ES-I3 (cell line): ENCODE data around the gene TMEM63C.
"Not testable (repeated sequence)": the region's sequence is repeated elsewhere in the genome, so short reads cannot be mapped to it uniquely, and the experiment has no call there.

ENCODE experiments used
- H3K36me3 ChIP-seq: 2 replicates; pipeline ENCODE4 v1.6.1; 2013; ENCODE audit warnings: mild to moderate bottlenecking, low read length, control low read depth, moderate library complexity; ENCODE audit not compliant: insufficient read depth
- H3K4me1 ChIP-seq: 2 replicates; pipeline ENCODE4 v1.6.1; 2013; ENCODE audit warnings: mild to moderate bottlenecking, control low read depth, low read length; ENCODE audit not compliant: insufficient read depth
- H3K9ac ChIP-seq: 2 replicates; pipeline ENCODE4 v1.6.1; 2013; ENCODE audit warnings: low read depth, mild to moderate bottlenecking, low read length, moderate library complexity
- H3K9me3 ChIP-seq: 2 replicates; pipeline ENCODE4 v1.6.1; 2013; ENCODE audit warnings: mild to moderate bottlenecking, low read length, moderate library complexity; ENCODE audit not compliant: control insufficient read depth, insufficient read depth

The TMEM63C gene

DNA sequence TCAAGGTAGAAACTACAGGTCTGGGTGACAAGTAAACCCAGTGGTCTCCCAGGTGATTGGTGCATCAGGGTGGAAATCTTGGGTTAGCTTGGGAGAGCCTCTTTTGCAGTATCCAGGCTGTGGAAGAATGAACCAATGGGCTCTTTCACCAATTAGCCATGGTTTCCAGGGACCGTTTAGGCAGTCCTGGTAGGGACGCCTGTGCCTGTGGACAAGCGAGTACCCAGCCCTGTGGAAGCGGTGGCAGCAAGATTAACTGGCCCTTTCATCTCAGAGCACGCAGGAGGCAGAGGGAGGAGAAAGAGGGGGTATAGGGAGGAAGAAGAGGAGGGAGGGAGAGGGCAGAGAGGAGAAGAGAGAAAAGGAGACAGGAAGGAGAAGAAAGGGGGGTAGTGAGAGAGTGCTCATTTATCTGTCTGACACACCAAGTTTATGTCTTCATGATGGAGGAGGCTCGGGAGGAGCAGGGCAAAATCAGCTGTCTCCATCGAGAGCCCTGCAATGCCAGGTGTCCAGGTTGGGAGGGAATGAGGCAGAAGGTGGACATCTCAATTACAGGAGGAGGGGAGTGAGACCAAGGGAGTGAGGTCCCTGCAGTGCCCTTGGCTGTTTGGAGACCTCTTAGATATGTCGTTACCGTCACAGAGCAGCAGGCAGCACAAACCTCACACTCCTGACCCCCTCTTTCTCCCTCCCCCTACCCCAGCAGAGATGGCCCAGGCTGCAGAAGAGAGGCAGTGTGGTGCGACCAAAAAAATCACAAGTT lies 35.4 kb upstream of the TMEM63C start:
- H3K9me3 ChIP-seq = no peaks in the 10 kb centered on the region
- peaks cover 43% of the 10 kb centered on the region for H3K4me1 ChIP-seq
- H3K36me3 ChIP-seq = no peaks in the 10 kb centered on the region
- peak overlapping the region; percentile 7; the same call in 1 of the 2 replicates for H3K9ac ChIP-seq

DNA sequence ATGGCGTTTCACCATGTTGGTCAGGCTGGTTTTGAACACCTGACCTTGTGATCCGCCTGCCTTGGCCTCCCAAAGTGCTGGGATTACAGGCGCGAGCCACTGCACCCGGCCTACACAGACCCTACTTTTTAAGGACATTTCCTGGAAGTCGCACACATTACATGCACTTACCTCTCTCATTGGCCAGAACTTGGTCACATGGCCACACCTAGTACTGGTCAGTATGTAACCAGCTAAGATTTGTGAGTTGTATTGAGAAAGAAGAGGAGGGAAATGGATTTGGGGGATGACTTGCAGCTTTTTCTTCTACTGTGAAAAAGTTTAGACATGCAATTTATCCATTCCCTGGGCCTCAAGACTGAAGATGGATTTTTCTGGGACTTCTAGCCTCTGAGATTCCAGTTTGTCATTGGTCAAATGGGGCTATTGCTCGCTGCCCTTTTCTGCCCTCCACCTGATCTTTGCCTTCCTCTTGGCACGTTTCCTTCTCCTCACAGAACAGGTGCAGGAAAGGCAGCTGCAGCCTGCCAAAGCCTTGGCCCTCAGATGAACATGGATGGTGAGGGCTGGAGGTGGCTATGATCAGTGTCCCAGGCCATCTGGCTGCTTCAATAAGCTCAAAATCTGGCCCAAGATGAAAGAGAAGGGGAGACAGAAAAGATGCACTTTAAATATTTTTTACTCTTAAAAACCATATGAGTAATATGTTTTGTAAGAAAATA lies 32.9 kb upstream of the TMEM63C start:
- no peaks in the 10 kb centered on the region for H3K36me3 ChIP-seq
- no peak overlapping the region for H3K9ac ChIP-seq
- no peaks in the 10 kb centered on the region for H3K9me3 ChIP-seq
- H3K4me1 ChIP-seq = peaks cover 32% of the 10 kb centered on the region

DNA sequence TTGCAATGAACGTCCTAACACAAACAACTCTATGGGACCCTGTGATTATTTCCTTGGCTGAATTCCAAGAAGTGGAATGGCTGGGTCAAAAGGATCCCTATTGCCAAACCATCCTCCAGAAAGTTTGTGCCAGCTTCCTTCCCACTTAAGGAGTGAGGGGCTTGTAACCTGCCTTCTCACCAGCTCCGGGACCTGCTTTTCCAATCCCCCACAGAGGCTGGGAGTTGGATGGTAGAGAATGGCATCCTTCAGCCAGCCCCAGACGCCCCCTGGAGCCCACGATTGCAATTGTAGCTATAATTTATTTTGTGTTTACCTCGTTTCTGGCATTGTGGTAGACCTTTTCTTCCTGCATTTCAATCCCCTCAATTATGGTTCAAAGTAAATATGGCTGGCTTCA lies 30.4 kb upstream of the TMEM63C start:
- H3K9ac ChIP-seq = no peak overlapping the region
- H3K4me1 ChIP-seq = peaks cover 6% of the 10 kb centered on the region; the same call in 1 of the 2 replicates
- H3K36me3 ChIP-seq = no peaks in the 10 kb centered on the region
- H3K9me3 ChIP-seq = no peaks in the 10 kb centered on the region

DNA sequence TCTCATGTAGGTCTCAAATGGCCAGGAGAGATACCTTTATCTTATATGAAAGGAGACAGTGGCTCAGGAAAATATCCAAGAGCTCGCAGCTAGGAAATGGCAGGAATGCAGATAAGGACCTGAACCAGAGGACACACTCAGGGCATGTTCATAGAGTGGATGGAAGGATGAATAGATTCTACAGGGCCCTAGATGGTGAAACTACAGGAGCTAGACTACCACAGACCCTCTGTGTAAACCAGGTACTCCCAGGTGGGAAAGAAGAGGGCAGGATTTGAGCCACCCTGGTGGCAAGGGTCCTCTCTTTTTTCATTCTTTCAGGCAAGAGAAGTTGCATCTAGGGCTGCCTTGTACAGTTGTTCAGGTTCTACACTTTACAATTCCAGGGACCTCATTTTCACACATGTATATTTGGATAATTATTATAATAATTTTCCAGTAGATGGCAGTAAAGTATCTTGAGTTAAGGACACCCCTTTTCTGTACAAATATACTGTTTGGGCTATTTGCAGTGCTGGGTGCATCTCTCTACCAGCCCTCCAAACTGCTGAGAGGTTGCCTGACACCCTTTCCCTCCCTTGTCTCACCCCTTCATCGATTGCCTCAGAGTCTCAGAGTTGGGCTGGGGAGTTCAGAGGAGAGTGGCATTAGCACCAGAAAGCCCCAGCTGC lies 29.5 kb upstream of the TMEM63C start:
- Histone ChIP-seq H3K36me3 (no peaks in the 10 kb centered on the region), H3K9ac (no peak overlapping the region), H3K9me3 (no peaks in the 10 kb centered on the region), H3K4me1 (0 out of 2 replicates have a peak, but pooled peaks cover 3% of the 10 kb centered on the region)

DNA sequence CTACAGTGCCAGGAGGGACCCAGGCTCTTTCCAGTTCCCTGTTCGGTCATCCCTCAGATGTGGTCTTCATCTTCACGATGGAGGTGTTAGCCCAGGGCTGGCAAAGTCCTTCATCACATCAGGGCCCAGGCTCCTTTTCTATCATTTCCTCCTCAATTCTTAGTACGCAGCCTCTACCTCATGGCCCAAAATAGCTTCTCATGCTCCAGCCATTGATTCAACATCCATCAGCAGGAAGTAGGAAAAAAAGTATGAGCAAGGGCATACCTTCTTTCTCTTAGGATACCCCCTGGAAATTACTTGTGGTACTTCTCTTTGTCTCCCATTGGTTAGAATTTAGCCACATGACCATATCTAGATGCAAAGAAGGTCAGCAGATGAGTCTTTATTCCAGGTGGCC lies 27.8 kb upstream of the TMEM63C start:
- Histone ChIP-seq H3K9ac (no peak overlapping the region), H3K36me3 (no peaks in the 10 kb centered on the region), H3K4me1 (0 out of 2 replicates have a peak, but pooled peaks cover 3% of the 10 kb centered on the region), H3K9me3 (no peaks in the 10 kb centered on the region)

DNA sequence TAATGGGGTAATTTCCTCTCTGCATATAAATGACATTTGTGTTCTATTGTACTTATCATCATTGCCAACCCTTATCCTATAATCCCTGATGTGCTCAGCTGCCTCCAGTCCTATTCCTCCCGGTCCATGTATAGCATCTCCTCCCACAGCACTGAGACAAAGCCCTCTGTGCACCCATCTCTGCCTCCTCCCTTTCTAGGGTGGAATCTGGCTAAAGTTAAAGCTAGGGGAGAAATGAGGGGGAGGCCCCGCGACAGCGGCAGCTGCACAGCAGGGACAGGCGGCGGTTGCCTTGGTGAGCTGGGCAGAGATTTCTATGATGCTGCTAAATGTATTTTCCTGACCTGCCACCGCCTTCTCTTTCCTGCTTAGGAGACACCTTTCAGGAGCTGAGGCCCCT lies 27.2 kb upstream of the TMEM63C start:
- Histone ChIP-seq H3K36me3 (no peaks in the 10 kb centered on the region), H3K9me3 (no peaks in the 10 kb centered on the region), H3K4me1 (0 out of 2 replicates have a peak, but pooled peaks cover 3% of the 10 kb centered on the region), H3K9ac (no peak overlapping the region)

DNA sequence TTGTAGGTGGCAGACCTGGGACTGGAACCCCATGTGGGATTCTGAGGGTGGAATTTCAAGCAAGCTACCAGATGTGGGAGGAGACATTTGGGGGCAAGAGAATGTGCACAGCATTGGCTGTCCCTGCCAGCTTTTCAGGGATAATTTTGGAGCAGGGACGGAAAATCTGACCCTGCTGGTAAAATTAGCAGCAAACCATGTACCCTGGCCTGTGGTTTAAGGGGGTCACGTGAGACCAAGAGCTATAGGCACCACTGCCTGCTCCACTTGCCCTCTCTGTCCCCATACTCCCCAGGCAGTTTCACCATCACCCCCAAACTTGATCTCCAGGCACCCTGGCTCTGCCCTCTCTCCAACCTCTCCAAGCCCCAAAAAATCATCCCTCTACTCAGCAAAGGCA lies 26.5 kb upstream of the TMEM63C start:
- Histone ChIP-seq H3K9ac (no peak overlapping the region), H3K4me1 (0 out of 2 replicates have a peak, but pooled peaks cover 3% of the 10 kb centered on the region), H3K9me3 (no peaks in the 10 kb centered on the region), H3K36me3 (no peaks in the 10 kb centered on the region)

DNA sequence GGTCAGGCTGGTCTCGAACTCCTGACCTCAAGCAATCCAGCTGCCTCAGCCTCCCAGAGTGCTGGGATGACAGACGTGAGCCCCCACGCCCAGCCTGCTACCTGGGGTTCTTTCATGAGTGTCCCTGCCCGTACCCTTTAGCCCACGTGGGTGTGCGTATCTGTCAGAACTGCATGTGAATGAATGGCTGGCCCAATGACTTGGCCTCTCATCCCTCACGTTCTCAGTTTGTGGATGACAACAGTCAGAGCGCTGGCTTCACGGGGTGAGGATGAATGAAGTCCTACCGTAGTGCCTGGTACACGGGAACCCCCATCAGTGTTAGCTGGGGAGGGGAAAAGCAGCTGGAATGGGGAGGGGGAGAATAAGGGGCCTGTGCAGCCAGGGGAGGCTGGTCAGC lies 23.9 kb upstream of the TMEM63C start:
- Histone ChIP-seq H3K36me3 (no peaks in the 10 kb centered on the region), H3K9ac (peak overlapping the region; percentile 9; the same call in 1 of the 2 replicates), H3K9me3 (no peaks in the 10 kb centered on the region), H3K4me1 (no peaks in the 10 kb centered on the region)

DNA sequence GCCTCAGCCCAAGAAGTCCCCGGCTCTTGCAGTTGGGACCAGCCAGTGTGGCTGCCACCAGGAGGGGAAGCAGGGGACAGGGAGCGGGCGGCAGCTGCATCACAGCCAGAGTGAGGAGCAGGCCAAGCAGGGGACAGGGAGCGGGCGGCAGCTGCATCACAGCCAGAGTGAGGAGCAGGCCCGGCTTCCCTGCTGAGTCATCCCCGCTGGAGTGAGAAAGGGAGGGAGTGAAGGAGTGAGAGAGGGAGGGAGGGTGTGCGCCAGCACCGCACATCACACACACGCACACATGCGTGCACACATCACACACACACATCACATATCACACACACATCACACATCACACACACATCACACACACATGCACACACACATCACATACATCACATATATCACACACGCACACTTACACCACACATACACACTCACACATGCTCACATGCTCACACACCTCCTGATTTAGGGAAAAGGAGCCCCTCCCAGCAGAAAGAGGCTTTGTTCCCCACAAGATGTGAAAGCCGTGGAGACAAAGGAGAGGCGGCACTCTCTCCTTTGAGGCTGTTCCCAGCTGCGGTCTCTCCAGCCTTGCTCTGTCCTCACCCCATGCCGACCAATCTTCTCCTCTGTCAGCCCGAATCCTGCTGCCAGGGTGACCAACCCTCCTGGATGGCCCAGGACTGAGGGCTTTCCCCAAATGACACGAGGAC lies 23.3 kb upstream of the TMEM63C start:
- Histone ChIP-seq H3K9me3 (no peaks in the 10 kb centered on the region), H3K9ac (peak overlapping the region; percentile 9; the same call in 1 of the 2 replicates), H3K36me3 (no peaks in the 10 kb centered on the region), H3K4me1 (no peaks in the 10 kb centered on the region)

DNA sequence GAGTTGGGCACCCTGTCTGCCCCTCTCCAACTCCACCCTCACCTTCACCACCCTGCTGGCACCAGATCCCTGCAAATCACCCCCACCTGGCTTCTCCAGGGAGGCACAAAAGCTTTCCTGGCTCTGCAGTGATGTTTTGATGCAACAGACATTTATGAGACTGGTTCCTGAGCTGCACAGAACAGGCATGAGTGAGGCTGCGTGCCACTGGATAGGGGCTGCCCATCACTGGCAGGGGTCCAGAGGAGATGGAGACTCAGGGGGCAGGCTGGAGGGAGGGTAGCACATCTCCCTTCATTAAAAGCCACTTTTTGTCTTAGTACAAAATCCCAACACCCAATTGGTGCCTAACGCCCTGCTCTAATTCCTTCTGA lies 22.7 kb upstream of the TMEM63C start:
- H3K9me3 ChIP-seq = no peaks in the 10 kb centered on the region
- no peaks in the 10 kb centered on the region for H3K4me1 ChIP-seq
- H3K36me3 ChIP-seq = no peaks in the 10 kb centered on the region
- H3K9ac ChIP-seq = no peak overlapping the region

DNA sequence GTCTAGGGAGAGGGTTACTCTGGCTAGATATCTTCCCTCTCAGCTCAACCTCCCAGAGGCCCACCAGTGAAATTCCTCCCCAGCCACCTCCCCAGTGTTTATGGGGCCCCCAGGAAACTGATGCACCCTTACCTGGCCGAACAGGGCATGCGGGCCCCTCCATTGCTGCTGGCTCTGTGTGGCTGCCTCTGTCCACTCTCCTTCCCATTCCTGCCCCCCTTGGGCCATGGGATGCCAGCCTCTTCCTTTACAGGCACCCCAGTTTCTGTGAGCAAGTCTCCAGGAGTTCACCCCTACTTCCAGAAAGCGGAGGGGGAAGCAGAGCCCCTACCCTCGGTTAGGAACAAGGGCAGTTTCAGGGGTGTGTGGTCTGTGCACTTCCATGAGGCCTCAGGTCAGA lies 20.6 kb upstream of the TMEM63C start:
- no peak overlapping the region for H3K9ac ChIP-seq
- no peaks in the 10 kb centered on the region for H3K36me3 ChIP-seq
- no peaks in the 10 kb centered on the region for H3K9me3 ChIP-seq
- H3K4me1 ChIP-seq = no peaks in the 10 kb centered on the region

DNA sequence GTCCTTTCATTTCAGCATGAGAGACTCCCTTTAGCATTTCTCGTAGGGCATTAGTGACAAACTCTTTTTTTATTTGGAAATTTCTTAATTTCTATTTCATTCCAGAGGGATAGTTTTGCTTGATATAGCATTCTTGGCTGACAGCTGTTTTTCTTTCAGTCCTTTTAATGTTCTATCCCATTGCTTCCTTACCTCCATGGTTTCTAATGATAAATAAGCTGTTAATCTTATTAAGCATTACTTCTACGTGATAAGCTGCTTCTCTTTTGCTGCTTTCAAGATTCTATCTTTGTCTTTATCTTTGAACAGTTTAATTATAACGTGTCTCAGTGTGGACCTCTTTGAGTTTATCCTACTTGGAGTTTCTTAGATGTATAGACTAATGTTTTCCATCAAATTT lies 11.6 kb upstream of the TMEM63C start:
- Histone ChIP-seq H3K4me1 (no peaks in the 10 kb centered on the region), H3K36me3 (no peaks in the 10 kb centered on the region), H3K9ac (no peak overlapping the region), H3K9me3 (peaks cover 7% of the 10 kb centered on the region; the same call in 1 of the 2 replicates)

DNA sequence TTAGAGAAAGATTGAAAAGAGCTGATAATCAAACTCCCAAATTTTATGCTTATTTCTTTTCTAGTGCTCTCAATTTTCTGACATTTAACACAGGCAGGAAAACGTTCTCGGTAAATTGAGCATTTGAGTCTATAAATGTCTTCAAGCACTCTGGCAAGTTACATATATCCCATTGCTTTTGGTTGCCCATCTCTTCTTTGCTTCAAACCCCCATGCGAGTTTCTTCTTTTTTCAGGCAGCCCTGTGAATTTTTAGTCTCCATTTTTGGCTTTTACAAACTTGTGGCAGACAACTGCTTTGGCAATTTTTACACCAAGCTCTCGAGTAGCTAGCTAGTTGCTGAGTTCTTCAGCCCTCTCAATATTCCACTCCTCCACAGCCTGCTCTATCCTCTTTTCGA lies 8.7 kb upstream of the TMEM63C start:
- H3K4me1 ChIP-seq = no peaks in the 10 kb centered on the region
- H3K9me3 ChIP-seq = peaks cover 7% of the 10 kb centered on the region; the same call in 1 of the 2 replicates
- H3K36me3 ChIP-seq = no peaks in the 10 kb centered on the region
- no peak overlapping the region for H3K9ac ChIP-seq

DNA sequence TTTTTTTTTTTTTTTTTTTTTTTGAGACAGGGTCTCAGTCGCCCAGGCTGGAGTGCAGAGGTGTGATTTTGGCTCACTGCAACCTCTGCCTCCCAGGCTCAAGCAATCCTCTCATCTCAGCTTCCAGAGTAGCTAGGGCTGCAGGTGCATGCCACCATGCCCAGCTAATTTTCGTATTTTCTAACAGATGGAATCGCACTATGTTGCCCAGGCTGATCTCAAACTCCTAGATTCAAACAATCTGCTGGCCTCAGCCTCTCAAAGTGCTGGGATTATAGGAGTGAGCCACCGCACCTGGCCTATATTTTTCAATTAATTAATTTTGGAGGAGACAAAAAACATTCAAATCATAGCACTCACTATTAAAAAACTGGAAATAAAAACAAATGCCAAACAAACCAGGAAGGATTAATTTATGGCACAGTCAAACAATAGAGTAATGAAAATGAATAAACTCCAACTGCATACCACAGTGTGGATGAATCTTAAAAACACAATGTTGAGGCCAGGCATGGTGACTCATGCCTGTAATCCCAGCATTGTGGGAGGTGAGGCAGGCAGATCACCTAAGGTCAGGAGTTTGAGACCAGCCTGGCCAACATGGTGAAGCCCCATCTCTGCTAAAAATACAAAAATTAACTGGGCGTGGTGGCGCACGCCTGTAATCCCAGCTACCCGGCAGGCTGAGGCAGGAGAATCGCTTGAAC lies 7.5 kb upstream of the TMEM63C start:
- not testable (repeated sequence) for H3K4me1 ChIP-seq, H3K36me3 ChIP-seq, H3K9ac ChIP-seq, H3K9me3 ChIP-seq
